IMR-90 (cell line): ENCODE results near the gene FANCE.

Source experiments
- BHLHE40 ChIP-seq: fragments of 150-350 bp; IDR thresholded peaks from 2 replicates; pipeline ENCODE4 v1.6.1; 2016; ENCODE audit warnings: mild to moderate bottlenecking, low read depth, low read length
- CEBPB ChIP-seq: IDR thresholded peaks from 2 replicates; pipeline ENCODE4 v1.6.1; 2012; ENCODE audit warnings: low read depth, low read length, improper control_type of control experiment
- FOS ChIP-seq: fragments of 150-350 bp; IDR thresholded peaks from 2 replicates; pipeline ENCODE4 v1.6.1; 2016; ENCODE audit warnings: low read depth, low read length
- MAZ ChIP-seq: IDR thresholded peaks from 2 replicates; pipeline ENCODE4 v1.6.1; 2012; ENCODE audit warnings: low read depth, mild to moderate bottlenecking, low read length, improper control_type of control experiment, moderate library complexity, borderline replicate concordance
- MXI1 ChIP-seq: IDR thresholded peaks from 2 replicates; pipeline ENCODE4 v1.6.1; 2012; ENCODE audit warnings: low read depth, mild to moderate bottlenecking, low read length, moderate library complexity, borderline replicate concordance
- POLR2A ChIP-seq: IDR thresholded peaks from 2 replicates; pipeline ENCODE4 v1.6.1; 2012; ENCODE audit warnings: mild to moderate bottlenecking, low read depth, low read length
- RAD21 ChIP-seq: IDR thresholded peaks from 2 replicates; pipeline ENCODE4 v1.6.1; 2012; ENCODE audit warnings: low read length, improper control_type of control experiment
- RCOR1 ChIP-seq: IDR thresholded peaks from 2 replicates; pipeline ENCODE4 v1.6.1; 2012; ENCODE audit warnings: mild to moderate bottlenecking, low read length, improper control_type of control experiment; ENCODE audit not compliant: insufficient replicate concordance
- RFX5 ChIP-seq: IDR thresholded peaks from 2 replicates; pipeline ENCODE4 v1.8.0; 2012; ENCODE audit warnings: low read depth, mild to moderate bottlenecking, low read length, moderate library complexity
- TF ChIP-seq, protein P1 (sequence below): conservative IDR thresholded peaks from 2 replicates; pipeline ENCODE4 v1.5.1; 2012; ENCODE audit warnings: mild to moderate bottlenecking, low read depth, low read length, improper control_type of control experiment
- TF ChIP-seq, protein P2 (sequence below): fragments of 150-350 bp; IDR thresholded peaks from 2 replicates; pipeline ENCODE4 v1.6.1; 2016; ENCODE audit warnings: low read depth, mild to moderate bottlenecking, low read length, moderate library complexity, borderline replicate concordance
- TF ChIP-seq, protein P3 (sequence below): fragments of 150-350 bp; IDR thresholded peaks from 2 replicates; pipeline ENCODE4 v1.6.1; 2017; ENCODE audit warnings: mild to moderate bottlenecking, antibody characterized with exemption, low read length, low read depth

DNA sequence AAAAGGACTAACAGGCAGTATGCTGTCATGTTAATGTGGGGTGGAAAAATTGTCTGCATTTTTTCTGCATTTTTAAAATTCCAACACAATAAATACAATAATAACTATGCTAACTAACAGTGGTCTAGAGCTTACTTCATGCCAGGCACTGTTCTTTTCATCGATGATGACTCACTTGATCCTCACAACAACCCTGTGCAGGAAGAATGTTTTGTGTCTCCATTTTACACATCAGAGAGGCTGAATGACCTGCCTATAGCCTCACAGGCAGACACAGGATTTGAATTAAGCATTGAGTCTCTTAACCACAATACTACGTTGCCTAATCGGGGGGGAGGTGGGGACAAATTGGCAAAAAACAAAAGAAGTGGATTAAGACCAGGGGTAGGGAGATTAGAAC, 26.9 kb upstream of the FANCE start:
- TF ChIP-seq, protein P1, sequence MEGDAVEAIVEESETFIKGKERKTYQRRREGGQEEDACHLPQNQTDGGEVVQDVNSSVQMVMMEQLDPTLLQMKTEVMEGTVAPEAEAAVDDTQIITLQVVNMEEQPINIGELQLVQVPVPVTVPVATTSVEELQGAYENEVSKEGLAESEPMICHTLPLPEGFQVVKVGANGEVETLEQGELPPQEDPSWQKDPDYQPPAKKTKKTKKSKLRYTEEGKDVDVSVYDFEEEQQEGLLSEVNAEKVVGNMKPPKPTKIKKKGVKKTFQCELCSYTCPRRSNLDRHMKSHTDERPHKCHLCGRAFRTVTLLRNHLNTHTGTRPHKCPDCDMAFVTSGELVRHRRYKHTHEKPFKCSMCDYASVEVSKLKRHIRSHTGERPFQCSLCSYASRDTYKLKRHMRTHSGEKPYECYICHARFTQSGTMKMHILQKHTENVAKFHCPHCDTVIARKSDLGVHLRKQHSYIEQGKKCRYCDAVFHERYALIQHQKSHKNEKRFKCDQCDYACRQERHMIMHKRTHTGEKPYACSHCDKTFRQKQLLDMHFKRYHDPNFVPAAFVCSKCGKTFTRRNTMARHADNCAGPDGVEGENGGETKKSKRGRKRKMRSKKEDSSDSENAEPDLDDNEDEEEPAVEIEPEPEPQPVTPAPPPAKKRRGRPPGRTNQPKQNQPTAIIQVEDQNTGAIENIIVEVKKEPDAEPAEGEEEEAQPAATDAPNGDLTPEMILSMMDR, result no peak
- TF ChIP-seq BHLHE40 (no peak), POLR2A (no peak), RCOR1 (no peak), RFX5 (no peak), MXI1 (no peak), RAD21 (no peak), FOS (peak; percentile 84), CEBPB (peak; percentile 78), MAZ (no peak)
- TF ChIP-seq, protein P2, sequence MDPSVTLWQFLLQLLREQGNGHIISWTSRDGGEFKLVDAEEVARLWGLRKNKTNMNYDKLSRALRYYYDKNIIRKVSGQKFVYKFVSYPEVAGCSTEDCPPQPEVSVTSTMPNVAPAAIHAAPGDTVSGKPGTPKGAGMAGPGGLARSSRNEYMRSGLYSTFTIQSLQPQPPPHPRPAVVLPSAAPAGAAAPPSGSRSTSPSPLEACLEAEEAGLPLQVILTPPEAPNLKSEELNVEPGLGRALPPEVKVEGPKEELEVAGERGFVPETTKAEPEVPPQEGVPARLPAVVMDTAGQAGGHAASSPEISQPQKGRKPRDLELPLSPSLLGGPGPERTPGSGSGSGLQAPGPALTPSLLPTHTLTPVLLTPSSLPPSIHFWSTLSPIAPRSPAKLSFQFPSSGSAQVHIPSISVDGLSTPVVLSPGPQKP, result no peak
- TF ChIP-seq, protein P3, sequence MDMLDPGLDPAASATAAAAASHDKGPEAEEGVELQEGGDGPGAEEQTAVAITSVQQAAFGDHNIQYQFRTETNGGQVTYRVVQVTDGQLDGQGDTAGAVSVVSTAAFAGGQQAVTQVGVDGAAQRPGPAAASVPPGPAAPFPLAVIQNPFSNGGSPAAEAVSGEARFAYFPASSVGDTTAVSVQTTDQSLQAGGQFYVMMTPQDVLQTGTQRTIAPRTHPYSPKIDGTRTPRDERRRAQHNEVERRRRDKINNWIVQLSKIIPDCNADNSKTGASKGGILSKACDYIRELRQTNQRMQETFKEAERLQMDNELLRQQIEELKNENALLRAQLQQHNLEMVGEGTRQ, result no peak
